Panc1 (cell line): ENCODE measurements around the gene STXBP1. TPM values are rescaled to one million over a fixed set of nuclear protein-coding genes. Genes with fewer than 3 reads are reported as not detected.

Experiments
- ATAC-seq: fragments of 200-7000 bp; cut with Tn5 transposase; 2 replicates; pipeline ENCODE4 v1.9.1; 2020; ENCODE audit warnings: mild to moderate bottlenecking, moderate library complexity
- BruUV-seq: library from RNA; stranded (reverse); fragments of 400-500 nt; replicated peaks from 2 replicates; lab custom pipeline; 2021; lab: Mats Ljungman, UMichigan
- CTCF ChIA-PET: fragments of 300-600 bp; sonication (Branson Sonifier 250); formaldehyde crosslinking; loops from one replicate; lab custom pipeline; 2022; ENCODE audit warnings: antibody characterized with exemption; lab: Charles Lee
- POLR2A ChIA-PET: fragments of 300-600 bp; sonication (Branson Sonifier 250); formaldehyde crosslinking; loops from one replicate; lab custom pipeline; 2022; ENCODE audit warnings: antibody characterized with exemption; lab: Charles Lee
- DNase-seq: peaks from one replicate; pipeline ENCODE4 v3.0.0-alpha.2; 2010; ENCODE audit warnings: low read depth, low spot score
- H3K27ac ChIP-seq: 2 replicates; pipeline ENCODE4 v1.5.1; 2011; ENCODE audit warnings: mild to moderate bottlenecking, low read length, inconsistent platforms
- H3K27me3 ChIP-seq: fragments of 200-500 bp; sonication (Bioruptor generic); 2 replicates; pipeline ENCODE4 v1.6.0; 2014; ENCODE audit warnings: low read length, inconsistent platforms; ENCODE audit not compliant: control insufficient read depth, insufficient read depth
- H3K36me3 ChIP-seq: fragments of 200-500 bp; sonication (Bioruptor generic); 2 replicates; pipeline ENCODE4 v1.5.1; 2014; ENCODE audit warnings: inconsistent platforms, mild to moderate bottlenecking, low read length, moderate library complexity; ENCODE audit not compliant: control insufficient read depth, insufficient read depth
- H3K4me1 ChIP-seq: 2 replicates; pipeline ENCODE4 v1.5.1; 2011; ENCODE audit warnings: inconsistent platforms, mild to moderate bottlenecking, low read length, moderate library complexity; ENCODE audit not compliant: control insufficient read depth, insufficient read depth
- H3K4me3 ChIP-seq, 2 experiments: 2 replicates each; pipeline ENCODE4 v1.5.1; 2011 to 2012; ENCODE audit warnings: low read depth in 2 of 2, low read length in 2 of 2, mild to moderate bottlenecking in 2 of 2, inconsistent platforms in 1 of 2, moderate library complexity in 1 of 2
- H3K9me3 ChIP-seq: fragments of 200-500 bp; sonication (Bioruptor generic); 2 replicates; pipeline ENCODE4 v1.5.1; 2014; ENCODE audit warnings: low read depth, mild to moderate bottlenecking, inconsistent platforms, low read length, moderate library complexity; ENCODE audit not compliant: control insufficient read depth, insufficient read depth
- POLR2AphosphoS5 ChIP-seq: IDR thresholded peaks from 2 replicates; pipeline ENCODE4 v1.6.1; 2012; ENCODE audit warnings: mild to moderate bottlenecking, low read depth, low read length, moderate library complexity
- SIN3A ChIP-seq: IDR thresholded peaks from 2 replicates; pipeline ENCODE4 v1.6.1; 2012; ENCODE audit warnings: low read depth, mild to moderate bottlenecking, low read length, moderate library complexity, borderline replicate concordance; ENCODE audit not compliant: insufficient read depth
- TCF7L2 ChIP-seq: IDR thresholded peaks from 2 replicates; pipeline ENCODE4 v1.6.1; 2011; ENCODE audit warnings: mild to moderate bottlenecking, low read depth, low read length, inconsistent platforms
- in situ Hi-C: cut with HindIII; loops from 2 replicates; pipeline ENCODE4 v1.10.0; 2016; ENCODE audit warnings: low sequenced_read_pairs, low pct_unique_long_range_greater_than_20kb
- intact Hi-C: fragments of 100-400 bp; cut with micrococcal nuclease; formaldehyde crosslinking; loops from one replicate; pipeline ENCODE4 v1.10.0; 2022; ENCODE audit not compliant: unreplicated experiment
- total RNA-seq: library from RNA; stranded (reverse); gene quantifications from one replicate; pipeline ENCODE4 v1.2.1, GENCODE V29; 2021; ENCODE audit not compliant: unreplicated experiment
- TF ChIP-seq, protein P1 (sequence below): fragments of 450-650 bp; IDR thresholded peaks from 2 replicates; pipeline ENCODE4 v1.5.1; 2017; ENCODE audit warnings: mild to moderate bottlenecking
- TF ChIP-seq, protein P2 (sequence below), 2 experiments: IDR thresholded peaks; 2 replicates each; pipeline ENCODE4 v1.6.1; 2011 to 2012; ENCODE audit warnings: low read depth in 2 of 2, control low read depth in 1 of 2, low read length in 1 of 2, mild to moderate bottlenecking in 1 of 2, moderate library complexity in 1 of 2; ENCODE audit not compliant: insufficient read depth in 1 of 2

STXBP1 gene
- total RNA-seq, 1 experiment from 2014 or later: 67.5 TPM

- no peaks in the 10 kb centered on the region for H3K4me1 ChIP-seq
- CTCF ChIA-PET: interaction anchor here (0.5 kb wide), 1 partner anchor 42 kb away, joined by 3 read pairs; no protein-coding TSS in a partner anchor
- ATAC-seq (no peak), DNase-seq (no peak)
- H3K9me3 ChIP-seq: no peaks in the 10 kb centered on the region
- H3K4me3 ChIP-seq: no peak overlapping the region
- H3K27me3 ChIP-seq: no peaks in the 10 kb centered on the region
- no peak overlapping the region for H3K27ac ChIP-seq
- POLR2A ChIA-PET: interaction anchor here (0.7 kb wide), 1 partner anchor 205 kb away, joined by 4 read pairs; no protein-coding TSS in a partner anchor
- no TSS peak for BruUV-seq
- TF ChIP-seq, protein P1, sequence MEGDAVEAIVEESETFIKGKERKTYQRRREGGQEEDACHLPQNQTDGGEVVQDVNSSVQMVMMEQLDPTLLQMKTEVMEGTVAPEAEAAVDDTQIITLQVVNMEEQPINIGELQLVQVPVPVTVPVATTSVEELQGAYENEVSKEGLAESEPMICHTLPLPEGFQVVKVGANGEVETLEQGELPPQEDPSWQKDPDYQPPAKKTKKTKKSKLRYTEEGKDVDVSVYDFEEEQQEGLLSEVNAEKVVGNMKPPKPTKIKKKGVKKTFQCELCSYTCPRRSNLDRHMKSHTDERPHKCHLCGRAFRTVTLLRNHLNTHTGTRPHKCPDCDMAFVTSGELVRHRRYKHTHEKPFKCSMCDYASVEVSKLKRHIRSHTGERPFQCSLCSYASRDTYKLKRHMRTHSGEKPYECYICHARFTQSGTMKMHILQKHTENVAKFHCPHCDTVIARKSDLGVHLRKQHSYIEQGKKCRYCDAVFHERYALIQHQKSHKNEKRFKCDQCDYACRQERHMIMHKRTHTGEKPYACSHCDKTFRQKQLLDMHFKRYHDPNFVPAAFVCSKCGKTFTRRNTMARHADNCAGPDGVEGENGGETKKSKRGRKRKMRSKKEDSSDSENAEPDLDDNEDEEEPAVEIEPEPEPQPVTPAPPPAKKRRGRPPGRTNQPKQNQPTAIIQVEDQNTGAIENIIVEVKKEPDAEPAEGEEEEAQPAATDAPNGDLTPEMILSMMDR: no peak
- TF ChIP-seq SIN3A: no peak
- no peak for TF ChIP-seq POLR2AphosphoS5
- TF ChIP-seq, protein P2, sequence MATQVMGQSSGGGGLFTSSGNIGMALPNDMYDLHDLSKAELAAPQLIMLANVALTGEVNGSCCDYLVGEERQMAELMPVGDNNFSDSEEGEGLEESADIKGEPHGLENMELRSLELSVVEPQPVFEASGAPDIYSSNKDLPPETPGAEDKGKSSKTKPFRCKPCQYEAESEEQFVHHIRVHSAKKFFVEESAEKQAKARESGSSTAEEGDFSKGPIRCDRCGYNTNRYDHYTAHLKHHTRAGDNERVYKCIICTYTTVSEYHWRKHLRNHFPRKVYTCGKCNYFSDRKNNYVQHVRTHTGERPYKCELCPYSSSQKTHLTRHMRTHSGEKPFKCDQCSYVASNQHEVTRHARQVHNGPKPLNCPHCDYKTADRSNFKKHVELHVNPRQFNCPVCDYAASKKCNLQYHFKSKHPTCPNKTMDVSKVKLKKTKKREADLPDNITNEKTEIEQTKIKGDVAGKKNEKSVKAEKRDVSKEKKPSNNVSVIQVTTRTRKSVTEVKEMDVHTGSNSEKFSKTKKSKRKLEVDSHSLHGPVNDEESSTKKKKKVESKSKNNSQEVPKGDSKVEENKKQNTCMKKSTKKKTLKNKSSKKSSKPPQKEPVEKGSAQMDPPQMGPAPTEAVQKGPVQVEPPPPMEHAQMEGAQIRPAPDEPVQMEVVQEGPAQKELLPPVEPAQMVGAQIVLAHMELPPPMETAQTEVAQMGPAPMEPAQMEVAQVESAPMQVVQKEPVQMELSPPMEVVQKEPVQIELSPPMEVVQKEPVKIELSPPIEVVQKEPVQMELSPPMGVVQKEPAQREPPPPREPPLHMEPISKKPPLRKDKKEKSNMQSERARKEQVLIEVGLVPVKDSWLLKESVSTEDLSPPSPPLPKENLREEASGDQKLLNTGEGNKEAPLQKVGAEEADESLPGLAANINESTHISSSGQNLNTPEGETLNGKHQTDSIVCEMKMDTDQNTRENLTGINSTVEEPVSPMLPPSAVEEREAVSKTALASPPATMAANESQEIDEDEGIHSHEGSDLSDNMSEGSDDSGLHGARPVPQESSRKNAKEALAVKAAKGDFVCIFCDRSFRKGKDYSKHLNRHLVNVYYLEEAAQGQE (IDR thresholded peaks at IDR 0.05; ENCODE audit: insufficient read depth in 1 of 2, low read depth in 2 of 2, low read length in 1 of 2): no peak
- TF ChIP-seq TCF7L2: no peak
- in situ Hi-C loops: no loop called here
- no peaks in the 10 kb centered on the region; the same call in 1 of the 2 replicates for H3K36me3 ChIP-seq
- intact Hi-C loops: no loop called here
Measured at GRCh38 chr9:127679506-127679905, 67.4 kb downstream of the STXBP1 start.

GRCh38 chr9:127680226-127680625, 68.1 kb downstream of the STXBP1 start:
- ATAC-seq (no peak), DNase-seq (no peak)
- no peaks in the 10 kb centered on the region for H3K9me3 ChIP-seq
- ChIA-PET CTCF (interaction anchor here (0.5 kb wide), 1 partner anchor 41 kb away, joined by 3 read pairs; no protein-coding TSS in a partner anchor), POLR2A (no interaction called here)
- no peaks in the 10 kb centered on the region for H3K4me1 ChIP-seq
- H3K36me3 ChIP-seq: no peaks in the 10 kb centered on the region; the same call in 1 of the 2 replicates
- TF ChIP-seq, protein P2 (IDR thresholded peaks at IDR 0.05; ENCODE audit: insufficient read depth in 1 of 2, low read depth in 2 of 2, low read length in 1 of 2): no peak
- TF ChIP-seq POLR2AphosphoS5 (no peak), TCF7L2 (no peak), SIN3A (no peak)
- TF ChIP-seq, protein P1: no peak
- BruUV-seq: no TSS peak
- H3K4me3 ChIP-seq: no peak overlapping the region
- H3K27me3 ChIP-seq: no peaks in the 10 kb centered on the region
- in situ Hi-C loops: no loop called here
- intact Hi-C loops: no loop called here
- H3K27ac ChIP-seq: no peak overlapping the region
